IMR-90 (cell line): ENCODE measurements around the gene SLC18A3. TPM values are rescaled to one million over a fixed set of nuclear protein-coding genes. Genes with fewer than 3 reads are reported as not detected.

ENCODE experiments used
- ATAC-seq: fragments of 200-7000 bp; cut with Tn5 transposase; 2 replicates; pipeline ENCODE4 v1.9.1; 2020; ENCODE audit warnings: low read depth, mild to moderate bottlenecking, moderate library complexity
- BruUV-seq: library from RNA; stranded (reverse); fragments of 400-500 nt; replicated peaks from 2 replicates; lab custom pipeline; 2021; lab: Mats Ljungman, UMichigan
- CTCF ChIA-PET: fragments of 300-600 bp; formaldehyde crosslinking; extraction: SDS; loops from one replicate; lab custom pipeline; 2021; ENCODE audit warnings: antibody characterized with exemption; lab: Yijun Ruan, JAX
- POLR2A ChIA-PET: fragments of 300-600 bp; sonication (Branson Sonifier 250); formaldehyde crosslinking; loops from one replicate; lab custom pipeline; 2022; ENCODE audit warnings: antibody characterized with exemption; ENCODE audit not compliant: unreplicated experiment; lab: Charles Lee
- DNase-seq: peaks from one replicate; pipeline ENCODE4 v3.0.0; 2013
- H2AFZ ChIP-seq: replicated peaks from 2 replicates; pipeline ENCODE3; 2013; ENCODE audit warnings: low read length, mild to moderate bottlenecking; ENCODE audit not compliant: poor library complexity
- H2AK5ac ChIP-seq: 2 replicates; pipeline ENCODE4 v1.6.1; 2013; ENCODE audit warnings: low read depth, low read length, inconsistent platforms
- H2AK9ac ChIP-seq: replicated peaks from 2 replicates; pipeline ENCODE3; 2013; ENCODE audit warnings: mild to moderate bottlenecking, low read depth, low read length, moderate library complexity; ENCODE audit not compliant: poor library complexity
- H2BK120ac ChIP-seq: 2 replicates; pipeline ENCODE4 v1.6.1; 2013; ENCODE audit warnings: low read depth, low read length, inconsistent platforms
- H2BK15ac ChIP-seq: 3 replicates; pipeline ENCODE4 v1.6.1; 2013; ENCODE audit warnings: low read depth, low read length, inconsistent platforms
- H2BK20ac ChIP-seq: 2 replicates; pipeline ENCODE4 v1.6.1; 2013; ENCODE audit warnings: low read depth, mild to moderate bottlenecking, inconsistent platforms, low read length, moderate library complexity
- H2BK5ac ChIP-seq: 2 replicates; pipeline ENCODE4 v1.6.1; 2013; ENCODE audit warnings: mild to moderate bottlenecking, low read depth, low read length, inconsistent platforms; ENCODE audit not compliant: poor library complexity, severe bottlenecking
- H3K14ac ChIP-seq: replicated peaks from 2 replicates; pipeline ENCODE4 v1.6.1; 2013; ENCODE audit warnings: low read depth, low read length, inconsistent platforms
- H3K18ac ChIP-seq: 2 replicates; pipeline ENCODE4 v1.6.1; 2013; ENCODE audit warnings: low read depth, low read length, control low read depth
- H3K23ac ChIP-seq: 2 replicates; pipeline ENCODE4 v1.6.1; 2013; ENCODE audit warnings: low read depth, low read length, inconsistent platforms
- H3K27ac ChIP-seq: 2 replicates; pipeline ENCODE4 v1.5.1; 2013; ENCODE audit warnings: mild to moderate bottlenecking, control low read depth, low read length; ENCODE audit not compliant: insufficient read depth
- H3K27me3 ChIP-seq: 2 replicates; pipeline ENCODE4 v1.6.1; 2013; ENCODE audit warnings: low read length; ENCODE audit not compliant: control insufficient read depth, insufficient read depth
- H3K36me3 ChIP-seq: 2 replicates; pipeline ENCODE4 v1.6.1; 2013; ENCODE audit warnings: low read length, mixed read lengths; ENCODE audit not compliant: control insufficient read depth, insufficient read depth
- H3K4ac ChIP-seq: 2 replicates; pipeline ENCODE4 v1.6.1; 2013; ENCODE audit warnings: low read depth, low read length, inconsistent platforms
- H3K4me1 ChIP-seq: 2 replicates; pipeline ENCODE4 v1.6.1; 2013; ENCODE audit warnings: low read length, mixed read lengths; ENCODE audit not compliant: control insufficient read depth, insufficient read depth
- H3K4me2 ChIP-seq: 2 replicates; pipeline ENCODE4 v1.6.1; 2013; ENCODE audit warnings: low read depth, mild to moderate bottlenecking, control low read depth, low read length, moderate library complexity
- H3K4me3 ChIP-seq: 2 replicates; pipeline ENCODE4 v1.5.1; 2013; ENCODE audit warnings: low read depth, mild to moderate bottlenecking, control low read depth, low read length, moderate library complexity; ENCODE audit not compliant: insufficient read depth
- H3K56ac ChIP-seq: 2 replicates; pipeline ENCODE4 v1.6.1; 2013; ENCODE audit warnings: low read length, inconsistent platforms; ENCODE audit not compliant: insufficient read depth; ENCODE audit errors: extremely low read depth
- H3K79me1 ChIP-seq, 2 experiments: 2 replicates each; pipeline ENCODE4 v1.6.1; 2013; ENCODE audit warnings: low read length in 2 of 2, inconsistent platforms in 1 of 2, low read depth in 1 of 2
- H3K9ac ChIP-seq: 2 replicates; pipeline ENCODE4 v1.6.1; 2013; ENCODE audit warnings: low read depth, low read length, control low read depth
- H3K9me1 ChIP-seq: 2 replicates; pipeline ENCODE4 v1.6.1; 2013; ENCODE audit warnings: low read length, inconsistent platforms; ENCODE audit not compliant: insufficient read depth
- H3K9me3 ChIP-seq: 2 replicates; pipeline ENCODE4 v1.6.1; 2013; ENCODE audit warnings: low read length; ENCODE audit not compliant: control insufficient read depth, insufficient read depth
- H4K20me1 ChIP-seq: 2 replicates; pipeline ENCODE4 v1.6.1; 2013; ENCODE audit warnings: low read length, inconsistent platforms; ENCODE audit not compliant: insufficient read depth
- H4K5ac ChIP-seq: 2 replicates; pipeline ENCODE4 v1.6.1; 2013; ENCODE audit warnings: mild to moderate bottlenecking, low read depth, low read length, control low read depth
- H4K8ac ChIP-seq, 2 experiments: 2 replicates each; pipeline ENCODE4 v1.6.1; 2013; ENCODE audit warnings: low read depth in 2 of 2, low read length in 2 of 2, control low read depth in 1 of 2, inconsistent platforms in 1 of 2
- H4K91ac ChIP-seq: 2 replicates; pipeline ENCODE4 v1.6.1; 2013; ENCODE audit warnings: low read depth, low read length, inconsistent platforms; ENCODE audit not compliant: insufficient read depth
- CEBPB ChIP-seq: IDR thresholded peaks from 2 replicates; pipeline ENCODE4 v1.6.1; 2012; ENCODE audit warnings: low read depth, low read length, improper control_type of control experiment
- SMC3 ChIP-seq: fragments of 150-350 bp; IDR thresholded peaks from 2 replicates; pipeline ENCODE4 v1.6.1; 2016; ENCODE audit warnings: low read depth, mild to moderate bottlenecking, antibody characterized with exemption, low read length, moderate library complexity
- WGBS, 2 experiments: methylation state at CpG; one replicate each; pipeline versions ENCODE4 v1.1.5 to v1.1.7; 2013; ENCODE audit warnings: missing lambda C conversion rate in 2 of 2; ENCODE audit not compliant: insufficient read length in 1 of 2; ENCODE audit errors: extremely low coverage in 2 of 2; 5-methylcytosine and 5-hydroxymethylcytosine counted together
- dilution Hi-C: fragments of 300-500 bp; cut with HindIII; formaldehyde crosslinking; loops from one replicate; pipeline ENCODE4 v1.14.3; 2018; ENCODE audit warnings: low sequenced_read_pairs; ENCODE audit not compliant: unreplicated experiment
- in situ Hi-C: fragments of 300-500 bp; cut with MboI; formaldehyde crosslinking; loops from 3 replicates; pipeline ENCODE4 v1.14.3; 2019; ENCODE audit warnings: low sequenced_read_pairs, inconsistent platforms, mixed read lengths
- intact Hi-C: fragments of 100-400 bp; cut with micrococcal nuclease; formaldehyde crosslinking; loops from 2 replicates; pipeline ENCODE4 v1.10.0; 2022
- polyA plus RNA-seq, 3 experiments: library from polyadenylated mRNA; depleted of rRNA; stranded (reverse); fragments of >200 nt; gene quantifications; 2 replicates each; pipeline ENCODE4 v1.2.3, GENCODE V29; 2012; ENCODE audit warnings: low replicate concordance in 1 of 3
- total RNA-seq: library from RNA; depleted of rRNA; stranded (reverse); fragments of >200 nt; gene quantifications from 2 replicates; pipeline ENCODE4 v1.2.3, GENCODE V29; 2012
- TF ChIP-seq, protein P1 (sequence below): fragments of 150-350 bp; IDR thresholded peaks from 2 replicates; pipeline ENCODE4 v1.6.1; 2017; ENCODE audit warnings: mild to moderate bottlenecking, antibody characterized with exemption, low read length, low read depth

Gene SLC18A3
- total and polyA plus RNA-seq, 2 of the 4 experiments (the other 2 are of a cell fraction): not detected

DNA sequence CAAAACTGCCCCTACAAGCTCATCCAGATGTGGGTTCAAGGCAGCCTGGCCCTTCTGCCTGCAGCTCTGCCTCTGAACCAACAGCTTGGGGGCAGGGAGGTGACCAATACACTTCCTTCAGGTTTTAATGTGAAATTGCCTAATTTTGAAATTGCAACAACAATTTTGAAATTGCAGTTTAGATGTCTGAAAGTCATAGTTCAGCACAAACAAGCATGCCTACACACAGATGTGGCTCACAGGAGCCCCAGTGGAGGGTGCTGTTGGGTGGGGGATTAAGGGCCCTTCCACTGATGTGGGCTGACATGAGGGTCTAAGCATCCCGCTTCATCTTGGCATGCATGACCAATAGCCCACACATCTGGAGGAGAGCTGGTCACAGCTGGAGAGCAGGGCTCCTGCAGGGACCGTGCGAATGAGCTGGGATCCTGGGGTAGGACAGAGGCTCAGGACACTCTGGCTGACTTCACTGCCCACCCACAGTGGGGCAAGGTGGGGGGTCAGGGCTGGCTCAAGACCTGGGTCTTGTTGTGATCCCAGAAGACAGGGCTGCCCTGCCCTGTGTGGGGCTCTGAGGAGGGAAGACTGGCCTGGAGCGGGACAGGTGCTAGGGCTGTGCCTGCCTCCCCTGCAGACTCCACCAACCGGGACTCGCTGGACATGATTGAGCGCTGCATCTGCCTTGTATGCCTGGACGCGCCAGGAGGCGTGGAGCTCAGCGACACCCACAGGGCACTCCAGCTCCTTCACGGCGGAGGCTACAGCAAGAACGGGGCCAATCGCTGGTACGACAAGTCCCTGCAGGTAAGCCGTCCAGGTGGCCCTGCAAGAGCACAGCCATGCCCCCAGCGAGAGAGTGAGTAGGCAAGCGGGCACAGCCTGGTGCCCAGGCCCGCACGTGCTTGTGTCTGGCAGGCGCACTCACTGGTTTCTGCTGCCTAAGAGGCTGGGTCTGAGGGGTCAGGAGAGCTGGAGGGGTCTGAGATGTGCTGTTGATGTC is 36.1 kb downstream of the SLC18A3 start:
- Histone ChIP-seq H3K4ac (no peak overlapping the region), H3K14ac (no peak overlapping the region), H4K20me1 (no peaks in the 10 kb centered on the region), H3K9me1 (no peaks in the 10 kb centered on the region), H2BK5ac (no peak overlapping the region), H2BK20ac (no peak overlapping the region), H3K56ac (no peak overlapping the region), H2AK9ac (no peak overlapping the region), H3K36me3 (no peaks in the 10 kb centered on the region), H2AK5ac (no peak overlapping the region), H4K5ac (no peak overlapping the region), H3K9ac (no peak overlapping the region), H3K4me2 (no peak overlapping the region), H3K4me3 (no peak overlapping the region), H4K8ac (no peak overlapping the region), H2AFZ (peak overlapping the region; percentile 32), H3K23ac (no peak overlapping the region), H2BK15ac (no peak overlapping the region), H3K27ac (no peak overlapping the region), H3K27me3 (peaks cover 8% of the 10 kb centered on the region), H4K91ac (no peak overlapping the region), H3K9me3 (no peaks in the 10 kb centered on the region), H2BK120ac (no peak overlapping the region), H3K4me1 (no peaks in the 10 kb centered on the region), H3K79me1 (no peaks in the 10 kb centered on the region), H3K18ac (no peak overlapping the region)
- ChIA-PET POLR2A (no interaction called here), CTCF (no interaction called here)
- no peak for DNase-seq
- BruUV-seq: no TSS peak
- dilution Hi-C loops: no loop called here
- in situ Hi-C loops: no loop called here
- intact Hi-C loops: no loop called here
- WGBS, 2 experiments: 96% methylated on average over 10 of the region's 22 CpGs; no CpG with 5 or more reads in 1 of the 2 experiments
- TF ChIP-seq, protein P1, sequence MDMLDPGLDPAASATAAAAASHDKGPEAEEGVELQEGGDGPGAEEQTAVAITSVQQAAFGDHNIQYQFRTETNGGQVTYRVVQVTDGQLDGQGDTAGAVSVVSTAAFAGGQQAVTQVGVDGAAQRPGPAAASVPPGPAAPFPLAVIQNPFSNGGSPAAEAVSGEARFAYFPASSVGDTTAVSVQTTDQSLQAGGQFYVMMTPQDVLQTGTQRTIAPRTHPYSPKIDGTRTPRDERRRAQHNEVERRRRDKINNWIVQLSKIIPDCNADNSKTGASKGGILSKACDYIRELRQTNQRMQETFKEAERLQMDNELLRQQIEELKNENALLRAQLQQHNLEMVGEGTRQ: no peak
- TF ChIP-seq CEBPB (no peak), SMC3 (no peak)
- ATAC-seq: no peak
